Coronary artery (tissue), 2 donors: Measurements from ENCODE around the gene FH.

Experiments used
- DNase-seq: peaks from one replicate; pipeline ENCODE4 v3.0.0-alpha.2; 2017; ENCODE audit warnings: low spot score
- H3K27ac ChIP-seq, 2 donors: fragments of 200-600 bp; sonication (generic); one replicate each; pipeline ENCODE4 v1.5.1; 2016 to 2019
- H3K4me3 ChIP-seq: fragments of 200-600 bp; sonication (generic); 2 replicates; pipeline ENCODE4 v1.5.1; 2016; ENCODE audit warnings: mild to moderate bottlenecking, moderate library complexity
- TF ChIP-seq, protein P1 (sequence below): fragments of 200-600 bp; sonication (generic); IDR thresholded peaks from one replicate; pipeline ENCODE4 v1.5.1; 2019; ENCODE audit warnings: antibody characterized with exemption

Gene FH

GRCh38 chr1:241536304-241536703 lies 16.7 kb upstream of the FH start:
- TF ChIP-seq, protein P1, sequence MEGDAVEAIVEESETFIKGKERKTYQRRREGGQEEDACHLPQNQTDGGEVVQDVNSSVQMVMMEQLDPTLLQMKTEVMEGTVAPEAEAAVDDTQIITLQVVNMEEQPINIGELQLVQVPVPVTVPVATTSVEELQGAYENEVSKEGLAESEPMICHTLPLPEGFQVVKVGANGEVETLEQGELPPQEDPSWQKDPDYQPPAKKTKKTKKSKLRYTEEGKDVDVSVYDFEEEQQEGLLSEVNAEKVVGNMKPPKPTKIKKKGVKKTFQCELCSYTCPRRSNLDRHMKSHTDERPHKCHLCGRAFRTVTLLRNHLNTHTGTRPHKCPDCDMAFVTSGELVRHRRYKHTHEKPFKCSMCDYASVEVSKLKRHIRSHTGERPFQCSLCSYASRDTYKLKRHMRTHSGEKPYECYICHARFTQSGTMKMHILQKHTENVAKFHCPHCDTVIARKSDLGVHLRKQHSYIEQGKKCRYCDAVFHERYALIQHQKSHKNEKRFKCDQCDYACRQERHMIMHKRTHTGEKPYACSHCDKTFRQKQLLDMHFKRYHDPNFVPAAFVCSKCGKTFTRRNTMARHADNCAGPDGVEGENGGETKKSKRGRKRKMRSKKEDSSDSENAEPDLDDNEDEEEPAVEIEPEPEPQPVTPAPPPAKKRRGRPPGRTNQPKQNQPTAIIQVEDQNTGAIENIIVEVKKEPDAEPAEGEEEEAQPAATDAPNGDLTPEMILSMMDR: no peak
- Histone ChIP-seq H3K27ac (no peak overlapping the region), H3K4me3 (no peak overlapping the region)
- DNase-seq: no peak

- no peak overlapping the region for H3K27ac ChIP-seq
- no peak for DNase-seq
Measured at GRCh38 chr1:241533326-241534115, 14.0 kb upstream of the FH start.

GRCh38 chr1:241532864-241533263 lies 13.3 kb upstream of the FH start:
- DNase-seq: no peak
- no peak overlapping the region for H3K4me3 ChIP-seq
- no peak overlapping the region for H3K27ac ChIP-seq
- TF ChIP-seq, protein P1: no peak

More at GRCh38 chr1:241533326-241534115, 14.0 kb upstream of the FH start:
- no peak overlapping the region for H3K4me3 ChIP-seq
- TF ChIP-seq, protein P1: no peak

- TF ChIP-seq, protein P1: no peak
- H3K4me3 ChIP-seq: peak within 1 kb of the TSS; percentile 60
- H3K27ac ChIP-seq: peak within 1 kb of the TSS in 1 of 2 donors; percentile 48
- DNase-seq: no peak
Measured at GRCh38 chr1:241532162-241532531, 12.6 kb upstream of the FH start, which contains the start of gene KMO. TSS of gene KMO (plus strand) at chr1:241532378. CDS start at chr1:241532445, 67 bp downstream.

GRCh38 chr1:241531195-241532161 lies 11.9 kb upstream of the FH start:
- DNase-seq: no peak
- TF ChIP-seq, protein P1: peak; percentile 24
- Histone ChIP-seq H3K4me3 (peak overlapping the region; percentile 60), H3K27ac (no peak overlapping the region)

DNA sequence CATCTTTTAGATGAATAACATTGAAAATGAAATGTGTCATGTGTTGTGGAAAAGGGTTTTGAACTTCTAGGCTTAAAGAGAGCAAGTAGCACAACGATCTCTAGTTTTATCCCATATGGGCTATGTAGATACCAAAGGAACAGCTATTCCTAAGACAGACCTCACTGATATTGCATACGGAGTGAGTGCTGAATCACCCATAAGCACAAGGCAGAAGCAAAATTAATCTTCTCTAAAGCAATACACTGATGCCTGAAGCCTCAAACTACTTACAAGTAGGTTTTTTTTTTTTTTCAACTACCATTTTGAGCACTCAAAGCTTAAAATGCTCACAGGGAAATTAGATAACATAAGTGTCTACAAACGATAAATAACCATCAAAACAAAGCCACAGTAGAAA lies 7.6 kb upstream of the FH start:
- Histone ChIP-seq H3K4me3 (no peak overlapping the region), H3K27ac (no peak overlapping the region)
- TF ChIP-seq, protein P1: no peak
- no peak for DNase-seq
